Measurements from ENCODE around the gene TCF15.
A peak's percentile ranks its signal among the peaks of the same experiment; 100 is the strongest.

TCF15 gene

GRCh38 chr20:610130-611046, at the start of gene TCF15:
TCF15 (minus strand) TSS chr20:610309; CDS start chr20:610237, 72 bp downstream.
- Histone ChIP-seq H3K36me3 (ENCODE audit: control insufficient read depth in 2 of 2, insufficient read depth in 2 of 2, low read length in 2 of 2) (no peaks in the 10 kb centered on the region), H3K4me1 (ENCODE audit: control insufficient read depth, insufficient read depth, low read length) (no peaks in the 10 kb centered on the region), H3K9me3 (ENCODE audit: control insufficient read depth in 2 of 2, low read length in 2 of 2) (no peaks in the 10 kb centered on the region), H3K27ac (ENCODE audit: low read length) (no peak within 1 kb of the TSS), H3K27me3 (ENCODE audit: control insufficient read depth in 1 of 2, insufficient read depth in 2 of 2, low read length in 2 of 2) (peaks cover 51 to 60% of the 10 kb centered on the region in 2 donors), H3K9ac (ENCODE audit: low read length in 2 of 2) (no peak within 1 kb of the TSS), H3K4me3 (ENCODE audit: low read length in 2 of 2) (peak within 1 kb of the TSS in 1 of 2 donors; percentile 40)

- H3K36me3 ChIP-seq (ENCODE audit: control insufficient read depth in 2 of 2, insufficient read depth in 2 of 2, low read length in 2 of 2), result no peaks in the 10 kb centered on the region
- peaks cover 33% of the 10 kb centered on the region in 2 donors for H3K27me3 ChIP-seq (ENCODE audit: control insufficient read depth in 1 of 2, insufficient read depth in 2 of 2, low read length in 2 of 2)
- H3K9ac ChIP-seq (ENCODE audit: low read length in 2 of 2), result no peak overlapping the region
- no peak overlapping the region for H3K4me3 ChIP-seq (ENCODE audit: low read length in 2 of 2)
- H3K4me1 ChIP-seq (ENCODE audit: control insufficient read depth, insufficient read depth, low read length), result peaks cover 8% of the 10 kb centered on the region
- no peak overlapping the region for H3K27ac ChIP-seq (ENCODE audit: low read length)
- H3K9me3 ChIP-seq (ENCODE audit: control insufficient read depth in 2 of 2, low read length in 2 of 2), result no peaks in the 10 kb centered on the region
Measured at GRCh38 chr20:658731-659291, 48.7 kb upstream of the TCF15 start.

- Histone ChIP-seq H3K27me3 (ENCODE audit: control insufficient read depth in 1 of 2, insufficient read depth in 2 of 2, low read length in 2 of 2) (peaks cover 28 to 33% of the 10 kb centered on the region in 2 donors), H3K4me1 (ENCODE audit: control insufficient read depth, insufficient read depth, low read length) (peaks cover 8% of the 10 kb centered on the region), H3K9me3 (ENCODE audit: control insufficient read depth in 2 of 2, low read length in 2 of 2) (no peaks in the 10 kb centered on the region), H3K27ac (ENCODE audit: low read length) (no peak overlapping the region), H3K4me3 (ENCODE audit: low read length in 2 of 2) (no peak overlapping the region), H3K9ac (ENCODE audit: low read length in 2 of 2) (no peak overlapping the region), H3K36me3 (ENCODE audit: control insufficient read depth in 2 of 2, insufficient read depth in 2 of 2, low read length in 2 of 2) (no peaks in the 10 kb centered on the region)
Measured at GRCh38 chr20:658202-658601, 48.1 kb upstream of the TCF15 start.

- H3K4me1 ChIP-seq (ENCODE audit: control insufficient read depth, insufficient read depth, low read length), result peaks cover 21% of the 10 kb centered on the region
- H3K27ac ChIP-seq (ENCODE audit: low read length), result no peak overlapping the region
- H3K9me3 ChIP-seq (ENCODE audit: control insufficient read depth in 2 of 2, low read length in 2 of 2), result no peaks in the 10 kb centered on the region
- H3K4me3 ChIP-seq (ENCODE audit: low read length in 2 of 2), result no peak overlapping the region
- H3K36me3 ChIP-seq (ENCODE audit: control insufficient read depth in 2 of 2, insufficient read depth in 2 of 2, low read length in 2 of 2), result no peaks in the 10 kb centered on the region
- peaks cover 9 to 13% of the 10 kb centered on the region in 2 donors for H3K27me3 ChIP-seq (ENCODE audit: control insufficient read depth in 1 of 2, insufficient read depth in 2 of 2, low read length in 2 of 2)
- no peak overlapping the region for H3K9ac ChIP-seq (ENCODE audit: low read length in 2 of 2)
Measured at GRCh38 chr20:655726-656624, 45.9 kb upstream of the TCF15 start.

GRCh38 chr20:654417-654750, 44.3 kb upstream of the TCF15 start:
- H3K4me3 ChIP-seq (ENCODE audit: low read length in 2 of 2), result peak overlapping the region in 1 of 2 donors; percentile 93
- peaks cover 21% of the 10 kb centered on the region for H3K4me1 ChIP-seq (ENCODE audit: control insufficient read depth, insufficient read depth, low read length)
- H3K27me3 ChIP-seq (ENCODE audit: control insufficient read depth in 1 of 2, insufficient read depth in 2 of 2, low read length in 2 of 2), result peaks cover 5 to 6% of the 10 kb centered on the region in 2 donors
- no peak overlapping the region for H3K27ac ChIP-seq (ENCODE audit: low read length)
- H3K9me3 ChIP-seq (ENCODE audit: control insufficient read depth in 2 of 2, low read length in 2 of 2), result no peaks in the 10 kb centered on the region
- no peak overlapping the region for H3K9ac ChIP-seq (ENCODE audit: low read length in 2 of 2)
- H3K36me3 ChIP-seq (ENCODE audit: control insufficient read depth in 2 of 2, insufficient read depth in 2 of 2, low read length in 2 of 2), result peaks cover 0 to 11% of the 10 kb centered on the region in 2 donors

GRCh38 chr20:653590-654416, 43.7 kb upstream of the TCF15 start:
- H3K27ac ChIP-seq (ENCODE audit: low read length), result peak overlapping the region; percentile 64
- peak overlapping the region; percentile 56 to 68 for H3K9ac ChIP-seq (ENCODE audit: low read length in 2 of 2)
- H3K27me3 ChIP-seq (ENCODE audit: control insufficient read depth in 1 of 2, insufficient read depth in 2 of 2, low read length in 2 of 2), result peaks cover 1 to 4% of the 10 kb centered on the region in 2 donors
- peaks cover 3 to 15% of the 10 kb centered on the region in 2 donors for H3K36me3 ChIP-seq (ENCODE audit: control insufficient read depth in 2 of 2, insufficient read depth in 2 of 2, low read length in 2 of 2)
- peaks cover 0 to 3% of the 10 kb centered on the region in 2 donors for H3K9me3 ChIP-seq (ENCODE audit: control insufficient read depth in 2 of 2, low read length in 2 of 2)
- peaks cover 21% of the 10 kb centered on the region for H3K4me1 ChIP-seq (ENCODE audit: control insufficient read depth, insufficient read depth, low read length)
- H3K4me3 ChIP-seq (ENCODE audit: low read length in 2 of 2), result peak overlapping the region; percentile 72 to 93

GRCh38 chr20:653110-653589, 43.0 kb upstream of the TCF15 start, which contains the start of gene SRXN1:
SRXN1 (minus strand) TSS chr20:653200; CDS start chr20:653185, 15 bp downstream.
- peak within 1 kb of the TSS; percentile 64 for H3K27ac ChIP-seq (ENCODE audit: low read length)
- H3K9me3 ChIP-seq (ENCODE audit: control insufficient read depth in 2 of 2, low read length in 2 of 2), result peaks cover 2 to 3% of the 10 kb centered on the region in 2 donors
- peak within 1 kb of the TSS; percentile 56 to 76 for H3K9ac ChIP-seq (ENCODE audit: low read length in 2 of 2)
- H3K4me3 ChIP-seq (ENCODE audit: low read length in 2 of 2), result peak within 1 kb of the TSS; percentile 79 to 93
- H3K27me3 ChIP-seq (ENCODE audit: control insufficient read depth in 1 of 2, insufficient read depth in 2 of 2, low read length in 2 of 2), result peaks cover 0 to 1% of the 10 kb centered on the region in 2 donors
- H3K36me3 ChIP-seq (ENCODE audit: control insufficient read depth in 2 of 2, insufficient read depth in 2 of 2, low read length in 2 of 2), result peaks cover 10 to 21% of the 10 kb centered on the region in 2 donors
- H3K4me1 ChIP-seq (ENCODE audit: control insufficient read depth, insufficient read depth, low read length), result peaks cover 21% of the 10 kb centered on the region

- H3K27ac ChIP-seq (ENCODE audit: low read length), result peak overlapping the region; percentile 64
- peaks cover 6 to 7% of the 10 kb centered on the region in 2 donors for H3K9me3 ChIP-seq (ENCODE audit: control insufficient read depth in 2 of 2, low read length in 2 of 2)
- no peaks in the 10 kb centered on the region for H3K27me3 ChIP-seq (ENCODE audit: control insufficient read depth in 1 of 2, insufficient read depth in 2 of 2, low read length in 2 of 2)
- H3K4me1 ChIP-seq (ENCODE audit: control insufficient read depth, insufficient read depth, low read length), result peaks cover 21% of the 10 kb centered on the region
- peak overlapping the region; percentile 56 to 76 for H3K9ac ChIP-seq (ENCODE audit: low read length in 2 of 2)
- peak overlapping the region; percentile 79 to 93 for H3K4me3 ChIP-seq (ENCODE audit: low read length in 2 of 2)
- peaks cover 15 to 26% of the 10 kb centered on the region in 2 donors for H3K36me3 ChIP-seq (ENCODE audit: control insufficient read depth in 2 of 2, insufficient read depth in 2 of 2, low read length in 2 of 2)
Measured at GRCh38 chr20:652615-653109, 42.6 kb upstream of the TCF15 start.

GRCh38 chr20:651713-652614, 41.9 kb upstream of the TCF15 start:
- Histone ChIP-seq H3K27me3 (ENCODE audit: control insufficient read depth in 1 of 2, insufficient read depth in 2 of 2, low read length in 2 of 2) (no peaks in the 10 kb centered on the region), H3K4me3 (ENCODE audit: low read length in 2 of 2) (peak overlapping the region; percentile 79 to 93), H3K9ac (ENCODE audit: low read length in 2 of 2) (peak overlapping the region; percentile 56 to 76), H3K27ac (ENCODE audit: low read length) (peak overlapping the region; percentile 64), H3K9me3 (ENCODE audit: control insufficient read depth in 2 of 2, low read length in 2 of 2) (peaks cover 6 to 7% of the 10 kb centered on the region in 2 donors), H3K4me1 (ENCODE audit: control insufficient read depth, insufficient read depth, low read length) (peaks cover 21% of the 10 kb centered on the region), H3K36me3 (ENCODE audit: control insufficient read depth in 2 of 2, insufficient read depth in 2 of 2, low read length in 2 of 2) (peaks cover 22 to 33% of the 10 kb centered on the region in 2 donors)

All from stomach smooth muscle (tissue), 2 donors.